Measurements from ENCODE around the gene PRXL2B. TPM values are rescaled to one million over a fixed set of nuclear protein-coding genes. Genes with fewer than 3 reads are reported as not detected.
A peak's percentile ranks its signal among the peaks of the same experiment; 100 is the strongest.

PRXL2B gene
- total RNA-seq, 1 experiment from 2014 or later, result 40.7 TPM

- Mint-ChIP-seq H3K4me3 (peak overlapping the region; percentile 85 to 87), H3K9me3 (0 out of 5 replicates have a peak, but pooled peaks cover 0 to 3% of the 10 kb centered on the region in 2 experiments), H3K36me3 (ENCODE audit: insufficient read depth in 1 of 3, low read depth in 3 of 3) (peaks cover 5 to 13% (median 10%) of the 10 kb centered on the region in 3 experiments; a peak in 6 of 7 replicates), H3K27me3 (ENCODE audit: low read depth) (peaks cover 4% of the 10 kb centered on the region), H3K27ac (peak overlapping the region in 2 of 3 experiments; percentile 68 to 85; a peak in 3 of 7 replicates), H3K4me1 (peaks cover 22 to 25% of the 10 kb centered on the region in 2 experiments)
- no peak overlapping the region for H2BK12ac ChIP-seq (ENCODE audit: insufficient read length, low read depth, low read length)
- no peaks in the 10 kb centered on the region for H3K9me3 ChIP-seq (ENCODE audit: control insufficient read depth, low read depth, low read length)
- H3K14ac ChIP-seq (ENCODE audit: insufficient read depth, low read length), result peak overlapping the region; percentile 44
- H3K4me2 ChIP-seq (ENCODE audit: insufficient read depth, insufficient read length, low read length), result peak overlapping the region; percentile 59
- H2AFZ ChIP-seq (ENCODE audit: low read length), result no peak overlapping the region
- TF ChIP-seq CTCF (conservative IDR thresholded peaks at IDR 0.05), result no peak
- no peaks in the 10 kb centered on the region for H3K79me1 ChIP-seq (ENCODE audit: insufficient read depth, low read depth, low read length, poor library complexity, severe bottlenecking)
- no peak overlapping the region for H2BK120ac ChIP-seq (ENCODE audit: low read depth, low read length, poor library complexity, severe bottlenecking)
- H2BK5ac ChIP-seq (ENCODE audit: insufficient read length, low read length), result no peak overlapping the region
- H3K4me1 ChIP-seq (ENCODE audit: insufficient read depth, low read length), result no peaks in the 10 kb centered on the region; the same call in 1 of the 2 replicates
- H2BK15ac ChIP-seq (ENCODE audit: low read depth, low read length), result no peak overlapping the region
- H2AK5ac ChIP-seq (ENCODE audit: insufficient read length, low read length), result no peak overlapping the region
- no peaks in the 10 kb centered on the region for H4K20me1 ChIP-seq (ENCODE audit: control insufficient read depth, insufficient read depth, insufficient read length)
- H2BK20ac ChIP-seq (ENCODE audit: low read depth, low read length, poor library complexity, severe bottlenecking), result no peak overlapping the region
- no CpG with 5 or more reads among the region's 28 CpGs for WGBS (ENCODE audit: extremely low coverage, insufficient read length, low lambda C conversion rate)
- H3K18ac ChIP-seq (ENCODE audit: insufficient read length, low read depth, low read length), result peak overlapping the region; percentile 13
- H4K8ac ChIP-seq (replicated peaks; ENCODE audit: insufficient read length, low read depth, low read length), result no peak overlapping the region
- H3T11ph ChIP-seq (ENCODE audit: low read length), result no peak overlapping the region
- H3K56ac ChIP-seq (ENCODE audit: insufficient read length, low read depth, low read length), result no peak overlapping the region
- no peaks in the 10 kb centered on the region for H3K79me2 ChIP-seq (ENCODE audit: insufficient read depth, low read length)
- H3K27me3 ChIP-seq (ENCODE audit: insufficient read depth, low read length), result no peaks in the 10 kb centered on the region
- no peak overlapping the region for H3K4ac ChIP-seq (ENCODE audit: low read depth, low read length)
- no peak overlapping the region for H3K23ac ChIP-seq (ENCODE audit: insufficient read length, low read depth, low read length)
- peaks cover 10% of the 10 kb centered on the region for H3K23me2 ChIP-seq (ENCODE audit: insufficient read length, low read depth, low read length, poor library complexity, severe bottlenecking)
- H3K27ac ChIP-seq (ENCODE audit: insufficient read length, low read depth, low read length), result no peak overlapping the region
- DNase-seq, result peak; percentile 52
- peak overlapping the region; percentile 53 for H3K9ac ChIP-seq (ENCODE audit: extremely low read depth, insufficient read length, low read length)
- H4K91ac ChIP-seq (ENCODE audit: insufficient read length, low read depth, low read length), result no peak overlapping the region
- no peak overlapping the region for H4K5ac ChIP-seq (ENCODE audit: insufficient read length, low read depth, low read length)
These were observed 1.1 kb upstream of the PRXL2B start for GRCh38 chr1:2585318-2586092.
